Stomach (tissue), 4 donors: ENCODE data around the gene TGM4.
A peak's percentile ranks its signal among the peaks of the same experiment; 100 is the strongest.

Experiments
- CTCF ChIP-seq, 7 experiments: fragments of 450-650 bp in 4 of 7; fragments of 200-600 bp in 3 of 7; sonication (generic) in 3 of 7; IDR thresholded peaks; one replicate each; pipeline ENCODE4 v1.5.1; 2016 to 2019; ENCODE audit warnings: antibody characterized with exemption in 7 of 7, control low read depth in 2 of 7, mild to moderate bottlenecking in 1 of 7
- EP300 ChIP-seq: sonication (generic); formaldehyde crosslinking; IDR thresholded peaks from one replicate; pipeline ENCODE4 v1.6.1; 2017; ENCODE audit warnings: antibody characterized with exemption
- POLR2A ChIP-seq, 4 donors: fragments of 450-650 bp; IDR thresholded peaks; one replicate each; pipeline ENCODE4 v1.6.1; 2016; ENCODE audit warnings: antibody characterized with exemption in 4 of 4, control low read depth in 2 of 4, mild to moderate bottlenecking in 1 of 4, moderate library complexity in 1 of 4
- POLR2AphosphoS5 ChIP-seq, 3 donors: sonication (generic); formaldehyde crosslinking; IDR thresholded peaks; one replicate each; pipeline ENCODE4 v1.6.1; 2016; ENCODE audit warnings: antibody characterized with exemption in 3 of 3

GRCh38 chr3:44913868-44914468 lies 39.6 kb downstream of the TGM4 start:
- no peak for TF ChIP-seq POLR2A (IDR thresholded peaks at IDR 0.05)
- TF ChIP-seq POLR2AphosphoS5 (IDR thresholded peaks at IDR 0.05), result peak in 1 of 3 donors; percentile 65
- no peak for TF ChIP-seq EP300
- peak in 5 of 7 experiments; percentile 55 to 75 (median 61) for TF ChIP-seq CTCF (IDR thresholded peaks at IDR 0.05)
